Subcutaneous abdominal adipose tissue (tissue), 5 donors: ENCODE results near the gene IER3.

Source experiments
- H3K27ac ChIP-seq: one replicate; pipeline ENCODE4 v1.7.0; 2013; ENCODE audit warnings: low read depth, mild to moderate bottlenecking, inconsistent platforms, low read length, moderate library complexity
- H3K27me3 ChIP-seq, 5 donors: one replicate each; pipeline ENCODE4 v1.7.0; 2013; ENCODE audit warnings: low read length in 5 of 5, inconsistent platforms in 1 of 5; ENCODE audit not compliant: control insufficient read depth in 5 of 5, insufficient read depth in 4 of 5
- H3K36me3 ChIP-seq, 5 donors: one replicate each; pipeline ENCODE4 v1.7.0; 2013; ENCODE audit warnings: low read length in 5 of 5; ENCODE audit not compliant: control insufficient read depth in 5 of 5, insufficient read depth in 5 of 5
- H3K4me1 ChIP-seq, 5 donors: one replicate each; pipeline ENCODE4 v1.7.0; 2013; ENCODE audit warnings: low read length in 5 of 5, mild to moderate bottlenecking in 3 of 5, moderate library complexity in 1 of 5; ENCODE audit not compliant: control insufficient read depth in 5 of 5, insufficient read depth in 5 of 5
- H3K4me3 ChIP-seq, 5 donors: one replicate each; pipeline ENCODE4 v1.7.0; 2013; ENCODE audit warnings: low read length in 5 of 5, low read depth in 1 of 5
- H3K9ac ChIP-seq, 5 donors: one replicate each; pipeline ENCODE4 v1.7.0; 2013; ENCODE audit warnings: low read length in 5 of 5, mild to moderate bottlenecking in 4 of 5, moderate library complexity in 3 of 5
- H3K9me3 ChIP-seq, 5 donors: one replicate each; pipeline ENCODE4 v1.7.0; 2013; ENCODE audit warnings: low read length in 5 of 5; ENCODE audit not compliant: control insufficient read depth in 5 of 5
- donor health status: healthy.
- donor health status: healthy.
- donor health status: healthy.
- donor health status: healthy.
- donor health status: healthy.

IER3 gene

GRCh38 chr6:30703821-30704220 lies 40.5 kb downstream of the IER3 start:
- Histone ChIP-seq H3K27ac (no peak overlapping the region), H3K36me3 (peaks cover 3 to 58% (median 39%) of the 10 kb centered on the region in 5 donors)

GRCh38 chr6:30703011-30703410 lies 41.3 kb downstream of the IER3 start:
- Histone ChIP-seq H3K27ac (no peak overlapping the region), H3K27me3 (no peaks in the 10 kb centered on the region), H3K36me3 (peaks cover 3 to 52% (median 37%) of the 10 kb centered on the region in 5 donors), H3K4me3 (no peak overlapping the region), H3K9ac (no peak overlapping the region), H3K4me1 (peaks cover 0 to 11% (median 8%) of the 10 kb centered on the region in 5 donors), H3K9me3 (no peaks in the 10 kb centered on the region)

More at GRCh38 chr6:30703821-30704220, 40.5 kb downstream of the IER3 start:
- Histone ChIP-seq H3K4me1 (peaks cover 0 to 11% (median 8%) of the 10 kb centered on the region in 5 donors), H3K9ac (no peak overlapping the region), H3K4me3 (no peak overlapping the region), H3K9me3 (no peaks in the 10 kb centered on the region), H3K27me3 (no peaks in the 10 kb centered on the region)

GRCh38 chr6:30700340-30700739 lies 44.0 kb downstream of the IER3 start:
- no peaks in the 10 kb centered on the region for H3K27me3 ChIP-seq
- no peak overlapping the region for H3K27ac ChIP-seq
- no peak overlapping the region for H3K9ac ChIP-seq
- H3K4me3 ChIP-seq = no peak overlapping the region
- peaks cover 0 to 15% (median 8%) of the 10 kb centered on the region in 5 donors for H3K4me1 ChIP-seq
- peaks cover 0 to 29% (median 17%) of the 10 kb centered on the region in 5 donors for H3K36me3 ChIP-seq
- no peaks in the 10 kb centered on the region for H3K9me3 ChIP-seq

- H3K36me3 ChIP-seq = peaks cover 0 to 6% (median 3%) of the 10 kb centered on the region in 5 donors
- no peak overlapping the region for H3K4me3 ChIP-seq
- no peaks in the 10 kb centered on the region for H3K9me3 ChIP-seq
- H3K27ac ChIP-seq = no peak overlapping the region
- peaks cover 0 to 13% (median 5%) of the 10 kb centered on the region in 5 donors for H3K4me1 ChIP-seq
- no peak overlapping the region for H3K9ac ChIP-seq
- H3K27me3 ChIP-seq = no peaks in the 10 kb centered on the region
Observed at GRCh38 chr6:30696432-30696831, 47.9 kb downstream of the IER3 start.
